IPS-15b (cell line): Measurements from ENCODE around the gene CHST13.

Source experiments
- H3K27me3 ChIP-seq: one replicate; pipeline ENCODE4 v1.6.1; 2013; ENCODE audit warnings: low read length; ENCODE audit not compliant: control insufficient read depth, insufficient read depth
- H3K36me3 ChIP-seq: one replicate; pipeline ENCODE4 v1.6.1; 2013; ENCODE audit warnings: low read length; ENCODE audit not compliant: control insufficient read depth, insufficient read depth
- H3K4me1 ChIP-seq: one replicate; pipeline ENCODE4 v1.6.1; 2013; ENCODE audit warnings: mild to moderate bottlenecking, low read length; ENCODE audit not compliant: control insufficient read depth, insufficient read depth
- H3K4me3 ChIP-seq: one replicate; pipeline ENCODE4 v1.5.1; 2013; ENCODE audit warnings: low read depth, low read length
- H3K9ac ChIP-seq: one replicate; pipeline ENCODE4 v1.6.1; 2013; ENCODE audit warnings: low read depth, mild to moderate bottlenecking, low read length
- H3K9me3 ChIP-seq: one replicate; pipeline ENCODE4 v1.6.1; 2013; ENCODE audit warnings: mild to moderate bottlenecking, low read length; ENCODE audit not compliant: control insufficient read depth, insufficient read depth

The CHST13 gene

GRCh38 chr3:126540342-126540849 lies 16.4 kb downstream of the CHST13 start:
- no peaks in the 10 kb centered on the region for H3K4me1 ChIP-seq
- no peaks in the 10 kb centered on the region for H3K36me3 ChIP-seq
- no peak overlapping the region for H3K4me3 ChIP-seq
- no peak overlapping the region for H3K9ac ChIP-seq
- no peaks in the 10 kb centered on the region for H3K27me3 ChIP-seq
- no peaks in the 10 kb centered on the region for H3K9me3 ChIP-seq

- H3K9ac ChIP-seq, result no peak overlapping the region
- no peaks in the 10 kb centered on the region for H3K36me3 ChIP-seq
- H3K4me1 ChIP-seq, result no peaks in the 10 kb centered on the region
- no peaks in the 10 kb centered on the region for H3K27me3 ChIP-seq
- no peaks in the 10 kb centered on the region for H3K9me3 ChIP-seq
- no peak overlapping the region for H3K4me3 ChIP-seq
Observed at GRCh38 chr3:126540951-126541627, 17.1 kb downstream of the CHST13 start.

GRCh38 chr3:126541628-126542339 lies 17.8 kb downstream of the CHST13 start:
- no peak overlapping the region for H3K4me3 ChIP-seq
- H3K27me3 ChIP-seq, result no peaks in the 10 kb centered on the region
- no peaks in the 10 kb centered on the region for H3K9me3 ChIP-seq
- H3K4me1 ChIP-seq, result no peaks in the 10 kb centered on the region
- H3K36me3 ChIP-seq, result no peaks in the 10 kb centered on the region
- H3K9ac ChIP-seq, result no peak overlapping the region

- H3K4me1 ChIP-seq, result no peaks in the 10 kb centered on the region
- no peaks in the 10 kb centered on the region for H3K27me3 ChIP-seq
- no peak overlapping the region for H3K4me3 ChIP-seq
Observed at GRCh38 chr3:126542340-126543241, 18.6 kb downstream of the CHST13 start.

GRCh38 chr3:126543457-126544061 lies 19.6 kb downstream of the CHST13 start:
- H3K4me1 ChIP-seq, result peaks cover under 1% of the 10 kb centered on the region

More at GRCh38 chr3:126542340-126543241, 18.6 kb downstream of the CHST13 start:
- no peaks in the 10 kb centered on the region for H3K9me3 ChIP-seq
- no peak overlapping the region for H3K9ac ChIP-seq
- no peaks in the 10 kb centered on the region for H3K36me3 ChIP-seq

GRCh38 chr3:126544596-126545281 lies 20.8 kb downstream of the CHST13 start:
- peaks cover 10% of the 10 kb centered on the region for H3K4me1 ChIP-seq
- no peaks in the 10 kb centered on the region for H3K36me3 ChIP-seq
- no peak overlapping the region for H3K4me3 ChIP-seq
- no peak overlapping the region for H3K9ac ChIP-seq
- no peaks in the 10 kb centered on the region for H3K27me3 ChIP-seq
- H3K9me3 ChIP-seq, result no peaks in the 10 kb centered on the region

More at GRCh38 chr3:126543457-126544061, 19.6 kb downstream of the CHST13 start:
- Histone ChIP-seq H3K9ac (no peak overlapping the region), H3K27me3 (no peaks in the 10 kb centered on the region), H3K9me3 (no peaks in the 10 kb centered on the region), H3K4me3 (no peak overlapping the region), H3K36me3 (no peaks in the 10 kb centered on the region)

- Histone ChIP-seq H3K4me1 (peaks cover 10% of the 10 kb centered on the region), H3K27me3 (no peaks in the 10 kb centered on the region), H3K9me3 (no peaks in the 10 kb centered on the region), H3K9ac (no peak overlapping the region), H3K36me3 (no peaks in the 10 kb centered on the region), H3K4me3 (no peak overlapping the region)
Observed at GRCh38 chr3:126545544-126545943, 21.6 kb downstream of the CHST13 start.

- peaks cover 10% of the 10 kb centered on the region for H3K4me1 ChIP-seq
- no peak overlapping the region for H3K9ac ChIP-seq
- no peak overlapping the region for H3K4me3 ChIP-seq
Observed at GRCh38 chr3:126546013-126546412, 22.1 kb downstream of the CHST13 start.

GRCh38 chr3:126546549-126547239 lies 22.7 kb downstream of the CHST13 start:
- no peaks in the 10 kb centered on the region for H3K9me3 ChIP-seq
- no peak overlapping the region for H3K4me3 ChIP-seq
- H3K9ac ChIP-seq, result no peak overlapping the region
- no peaks in the 10 kb centered on the region for H3K36me3 ChIP-seq
- no peaks in the 10 kb centered on the region for H3K27me3 ChIP-seq
- peaks cover 10% of the 10 kb centered on the region for H3K4me1 ChIP-seq

More at GRCh38 chr3:126546013-126546412, 22.1 kb downstream of the CHST13 start:
- H3K9me3 ChIP-seq, result no peaks in the 10 kb centered on the region
- H3K36me3 ChIP-seq, result no peaks in the 10 kb centered on the region
- H3K27me3 ChIP-seq, result no peaks in the 10 kb centered on the region

- peaks cover 10% of the 10 kb centered on the region for H3K4me1 ChIP-seq
Observed at GRCh38 chr3:126547721-126548120, 23.8 kb downstream of the CHST13 start.

More at GRCh38 chr3:126547721-126548120, 23.8 kb downstream of the CHST13 start:
- H3K4me3 ChIP-seq, result no peak overlapping the region
- H3K9me3 ChIP-seq, result no peaks in the 10 kb centered on the region
- H3K36me3 ChIP-seq, result no peaks in the 10 kb centered on the region
- H3K27me3 ChIP-seq, result no peaks in the 10 kb centered on the region
- H3K9ac ChIP-seq, result no peak overlapping the region
